Measurements from ENCODE around the gene SIGLEC9.

Gene SIGLEC9

GRCh38 chr19:51108805-51109146, 15.9 kb upstream of the SIGLEC9 start:
- Histone ChIP-seq H4K20me1 (ENCODE audit: insufficient read depth, low read length, poor library complexity, severe bottlenecking) (no peaks in the 10 kb centered on the region), H3K79me2 (ENCODE audit: insufficient read depth, low read length) (peaks cover 14% of the 10 kb centered on the region), H2AFZ (ENCODE audit: low read length) (peak overlapping the region; percentile 7; the same call in 1 of the 2 replicates), H3K4me1 (ENCODE audit: insufficient read depth, low read length, poor library complexity, severe bottlenecking) (peaks cover 16% of the 10 kb centered on the region), H3K9me3 (ENCODE audit: insufficient read depth, low read depth, low read length) (no peaks in the 10 kb centered on the region), H3K4me2 (ENCODE audit: low read depth, low read length, poor library complexity, severe bottlenecking) (peak overlapping the region; percentile 68), H3K4me3 (ENCODE audit: low read length, poor library complexity, severe bottlenecking) (peak overlapping the region; percentile 61), H3F3A (ENCODE audit: low read depth) (no peaks in the 10 kb centered on the region), H3K36me3 (ENCODE audit: insufficient read depth, low read length) (no peaks in the 10 kb centered on the region), H3K9me2 (replicated peaks; ENCODE audit: low read depth, low read length) (no peaks in the 10 kb centered on the region), H3K27me3 (ENCODE audit: insufficient read depth, low read length, poor library complexity, severe bottlenecking) (no peaks in the 10 kb centered on the region), H3K9ac (ENCODE audit: low read depth, low read length, poor library complexity, severe bottlenecking) (no peak overlapping the region)
- TF ChIP-seq CTCF (conservative IDR thresholded peaks at IDR 0.05; ENCODE audit: low read length) (no peak), EZH2phosphoT487 (IDR thresholded peaks at IDR 0.05; ENCODE audit: borderline replicate concordance) (no peak)

- Histone ChIP-seq H4K20me1 (ENCODE audit: insufficient read depth, low read length, poor library complexity, severe bottlenecking) (no peaks in the 10 kb centered on the region), H3K4me3 (ENCODE audit: low read length, poor library complexity, severe bottlenecking) (no peak overlapping the region), H3F3A (ENCODE audit: low read depth) (no peaks in the 10 kb centered on the region), H3K27me3 (ENCODE audit: insufficient read depth, low read length, poor library complexity, severe bottlenecking) (no peaks in the 10 kb centered on the region), H2AFZ (ENCODE audit: low read length) (no peak overlapping the region), H3K9me2 (replicated peaks; ENCODE audit: low read depth, low read length) (no peaks in the 10 kb centered on the region), H3K9me3 (ENCODE audit: insufficient read depth, low read depth, low read length) (no peaks in the 10 kb centered on the region), H3K9ac (ENCODE audit: low read depth, low read length, poor library complexity, severe bottlenecking) (no peak overlapping the region), H3K4me1 (ENCODE audit: insufficient read depth, low read length, poor library complexity, severe bottlenecking) (peaks cover 16% of the 10 kb centered on the region), H3K79me2 (ENCODE audit: insufficient read depth, low read length) (peaks cover 14% of the 10 kb centered on the region), H3K4me2 (ENCODE audit: low read depth, low read length, poor library complexity, severe bottlenecking) (no peak overlapping the region), H3K36me3 (ENCODE audit: insufficient read depth, low read length) (no peaks in the 10 kb centered on the region)
- TF ChIP-seq CTCF (conservative IDR thresholded peaks at IDR 0.05; ENCODE audit: low read length) (no peak), EZH2phosphoT487 (IDR thresholded peaks at IDR 0.05; ENCODE audit: borderline replicate concordance) (no peak)
Observed at GRCh38 chr19:51110666-51110971, 14.1 kb upstream of the SIGLEC9 start.

- Histone ChIP-seq H4K20me1 (ENCODE audit: insufficient read depth, low read length, poor library complexity, severe bottlenecking) (no peaks in the 10 kb centered on the region), H3K27me3 (ENCODE audit: insufficient read depth, low read length, poor library complexity, severe bottlenecking) (no peaks in the 10 kb centered on the region), H3K9me3 (ENCODE audit: insufficient read depth, low read depth, low read length) (no peaks in the 10 kb centered on the region), H3K4me3 (ENCODE audit: low read length, poor library complexity, severe bottlenecking) (no peak overlapping the region), H3K4me1 (ENCODE audit: insufficient read depth, low read length, poor library complexity, severe bottlenecking) (peaks cover 12% of the 10 kb centered on the region), H2AFZ (ENCODE audit: low read length) (no peak overlapping the region; the same call in 1 of the 2 replicates), H3K9me2 (replicated peaks; ENCODE audit: low read depth, low read length) (no peaks in the 10 kb centered on the region), H3F3A (ENCODE audit: low read depth) (no peaks in the 10 kb centered on the region), H3K9ac (ENCODE audit: low read depth, low read length, poor library complexity, severe bottlenecking) (no peak overlapping the region), H3K79me2 (ENCODE audit: insufficient read depth, low read length) (peaks cover 14% of the 10 kb centered on the region), H3K36me3 (ENCODE audit: insufficient read depth, low read length) (no peaks in the 10 kb centered on the region), H3K4me2 (ENCODE audit: low read depth, low read length, poor library complexity, severe bottlenecking) (no peak overlapping the region)
- peak; percentile 38 for TF ChIP-seq CTCF (conservative IDR thresholded peaks at IDR 0.05; ENCODE audit: low read length)
- no peak for TF ChIP-seq EZH2phosphoT487 (IDR thresholded peaks at IDR 0.05; ENCODE audit: borderline replicate concordance)
Observed at GRCh38 chr19:51111606-51112005, 13.1 kb upstream of the SIGLEC9 start.
